ENCODE results near the gene WDR46. TPM values are rescaled to one million over a fixed set of nuclear protein-coding genes. Genes with fewer than 3 reads are reported as not detected.
A peak's percentile ranks its signal among the peaks of the same experiment; 100 is the strongest.

The WDR46 gene
- total RNA-seq, 3 donors from 2014 or later = 48.2 to 75.1 (median 58.8) TPM

DNA sequence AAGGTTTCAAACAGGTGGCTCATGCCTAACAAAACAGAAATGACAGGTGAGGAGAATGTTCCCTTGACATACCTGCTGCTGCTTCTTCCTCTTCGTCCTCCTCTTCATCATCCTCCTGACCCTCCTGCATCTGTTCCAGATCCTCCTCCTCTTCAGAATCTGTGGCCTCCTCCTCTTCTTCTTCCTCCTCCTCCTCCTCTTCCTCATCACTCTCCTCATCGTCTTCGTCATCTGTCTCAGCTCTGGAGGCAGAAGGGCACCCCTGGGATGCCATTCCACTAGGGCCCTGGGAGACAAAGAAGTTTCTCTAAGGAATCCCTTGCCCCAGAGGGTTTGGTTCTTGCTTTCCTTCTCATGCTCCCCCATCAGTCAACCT lies 30.9 kb upstream of the WDR46 start:
- Histone ChIP-seq H3K27me3 (no peaks in the 10 kb centered on the region), H3K4me1 (peaks cover 0 to 57% of the 10 kb centered on the region in 2 donors), H3K27ac (peak overlapping the region; percentile 92 to 96), H3K4me3 (peak overlapping the region in 2 of 3 donors; percentile 4 to 85), H3K36me3 (no peaks in the 10 kb centered on the region), H3K9me3 (no peaks in the 10 kb centered on the region)
- intact Hi-C loops (cut with DNase I; ENCODE audit: low total_unique reads) = no loop called here
- DNase-seq (ENCODE audit: low spot score in 2 of 2) = no peak
- no peak for TF ChIP-seq POLR2A (IDR thresholded peaks at IDR 0.05)
- TF ChIP-seq, protein P1, sequence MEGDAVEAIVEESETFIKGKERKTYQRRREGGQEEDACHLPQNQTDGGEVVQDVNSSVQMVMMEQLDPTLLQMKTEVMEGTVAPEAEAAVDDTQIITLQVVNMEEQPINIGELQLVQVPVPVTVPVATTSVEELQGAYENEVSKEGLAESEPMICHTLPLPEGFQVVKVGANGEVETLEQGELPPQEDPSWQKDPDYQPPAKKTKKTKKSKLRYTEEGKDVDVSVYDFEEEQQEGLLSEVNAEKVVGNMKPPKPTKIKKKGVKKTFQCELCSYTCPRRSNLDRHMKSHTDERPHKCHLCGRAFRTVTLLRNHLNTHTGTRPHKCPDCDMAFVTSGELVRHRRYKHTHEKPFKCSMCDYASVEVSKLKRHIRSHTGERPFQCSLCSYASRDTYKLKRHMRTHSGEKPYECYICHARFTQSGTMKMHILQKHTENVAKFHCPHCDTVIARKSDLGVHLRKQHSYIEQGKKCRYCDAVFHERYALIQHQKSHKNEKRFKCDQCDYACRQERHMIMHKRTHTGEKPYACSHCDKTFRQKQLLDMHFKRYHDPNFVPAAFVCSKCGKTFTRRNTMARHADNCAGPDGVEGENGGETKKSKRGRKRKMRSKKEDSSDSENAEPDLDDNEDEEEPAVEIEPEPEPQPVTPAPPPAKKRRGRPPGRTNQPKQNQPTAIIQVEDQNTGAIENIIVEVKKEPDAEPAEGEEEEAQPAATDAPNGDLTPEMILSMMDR (IDR thresholded peaks at IDR 0.05) = no peak
- TF ChIP-seq POLR2AphosphoS5 (IDR thresholded peaks at IDR 0.05) = no peak

DNA sequence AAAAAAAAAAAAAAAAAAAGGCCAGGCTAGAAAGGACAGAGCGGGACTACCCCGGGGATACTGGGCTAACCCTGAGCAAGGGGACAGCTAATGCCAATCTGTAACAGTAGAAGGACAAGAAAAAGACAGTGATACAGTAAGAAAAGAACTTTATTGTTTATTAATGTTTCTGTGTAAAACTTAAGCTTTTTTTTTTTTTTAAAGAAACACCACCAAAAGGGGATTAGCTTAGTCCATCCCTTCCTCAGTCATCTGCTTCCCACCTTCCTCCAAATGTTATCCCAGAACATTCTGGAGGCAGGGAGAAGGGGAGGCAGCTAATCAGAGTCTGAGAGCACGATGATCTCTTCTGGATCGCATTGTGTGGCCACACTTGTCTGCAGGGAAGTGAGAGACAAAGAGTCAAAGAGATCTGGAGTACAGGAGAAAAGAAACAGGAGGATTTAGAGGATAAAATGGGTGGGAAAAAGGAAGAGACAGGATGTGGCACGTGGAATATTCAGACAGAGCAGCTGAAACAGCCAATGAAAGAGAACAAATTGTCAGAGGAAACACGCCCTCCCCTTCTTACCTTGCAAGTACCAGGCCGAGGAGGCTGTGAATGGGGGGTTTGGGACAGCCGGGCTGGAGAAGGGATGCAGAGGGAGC lies 29.5 kb upstream of the WDR46 start:
- TF ChIP-seq POLR2A (IDR thresholded peaks at IDR 0.05) (no peak), POLR2AphosphoS5 (IDR thresholded peaks at IDR 0.05) (no peak)
- TF ChIP-seq, protein P1 (IDR thresholded peaks at IDR 0.05) = no peak
- Histone ChIP-seq H3K36me3 (no peaks in the 10 kb centered on the region), H3K4me3 (peak overlapping the region; percentile 50 to 64 (median 54)), H3K9me3 (no peaks in the 10 kb centered on the region), H3K27ac (peak overlapping the region; percentile 54 to 92), H3K4me1 (peaks cover 0 to 56% of the 10 kb centered on the region in 2 donors), H3K27me3 (no peaks in the 10 kb centered on the region)
- DNase-seq (ENCODE audit: low spot score in 2 of 2) = no peak
- intact Hi-C loops (cut with DNase I; ENCODE audit: low total_unique reads) = no loop called here

DNA sequence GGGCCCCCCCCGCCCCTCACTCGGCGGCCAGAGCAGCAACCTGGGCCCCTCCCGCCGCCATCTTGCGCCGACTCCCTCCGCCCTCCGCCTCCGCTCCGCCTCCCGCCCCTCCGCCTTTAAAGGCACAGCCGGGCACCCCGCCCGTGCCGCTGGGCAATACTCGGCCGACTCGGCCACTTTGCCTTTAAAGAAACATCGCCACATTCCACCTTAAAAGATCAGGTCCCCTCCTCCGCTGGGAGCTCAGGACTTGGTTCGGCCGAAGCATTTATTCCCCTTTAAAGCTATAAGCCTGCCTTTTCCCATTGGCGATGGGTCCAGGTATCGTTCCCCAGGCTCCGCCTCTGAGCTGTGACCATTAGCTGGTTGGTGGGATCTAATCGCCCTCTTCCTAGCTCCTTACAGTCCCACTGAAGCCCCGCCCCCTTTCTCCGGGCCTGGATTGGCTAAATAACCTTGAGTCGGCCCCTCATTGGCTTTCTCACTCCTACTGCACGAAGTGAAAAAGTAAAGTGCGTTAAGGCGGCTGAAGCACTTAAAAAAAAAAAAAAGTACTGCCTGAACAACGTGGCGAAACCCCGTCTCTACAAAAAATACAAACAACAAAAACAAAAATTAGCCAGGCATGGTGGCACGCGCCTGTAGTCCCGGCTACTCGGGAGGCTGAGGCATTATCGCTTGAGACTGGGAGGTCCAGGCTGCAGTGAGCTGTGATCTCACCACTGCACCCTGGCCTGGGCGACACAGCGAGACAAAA lies 28.8 kb upstream of the WDR46 start, which contains the start of gene ZBTB22:
Gene ZBTB22 (minus strand): TSS at position 76 of the 757 bp plus-strand sequence. CDS start 828 bp downstream, outside the sequence.
- peaks cover 0 to 56% of the 10 kb centered on the region in 2 donors for H3K4me1 ChIP-seq
- peak within 1 kb of the TSS; percentile 87 to 92 for H3K27ac ChIP-seq
- peak; percentile 99 for DNase-seq (ENCODE audit: low spot score in 2 of 2)
- H3K27me3 ChIP-seq = no peaks in the 10 kb centered on the region
- peak within 1 kb of the TSS; percentile 50 to 64 (median 54) for H3K4me3 ChIP-seq
- H3K9me3 ChIP-seq = no peaks in the 10 kb centered on the region
- no peaks in the 10 kb centered on the region for H3K36me3 ChIP-seq
- TF ChIP-seq, protein P1 (IDR thresholded peaks at IDR 0.05) = no peak
- TF ChIP-seq POLR2A (IDR thresholded peaks at IDR 0.05) = no peak
- peak; percentile 73 to 89 (median 85) for TF ChIP-seq POLR2AphosphoS5 (IDR thresholded peaks at IDR 0.05)
- intact Hi-C loops (cut with DNase I; ENCODE audit: low total_unique reads) = no loop called here

DNA sequence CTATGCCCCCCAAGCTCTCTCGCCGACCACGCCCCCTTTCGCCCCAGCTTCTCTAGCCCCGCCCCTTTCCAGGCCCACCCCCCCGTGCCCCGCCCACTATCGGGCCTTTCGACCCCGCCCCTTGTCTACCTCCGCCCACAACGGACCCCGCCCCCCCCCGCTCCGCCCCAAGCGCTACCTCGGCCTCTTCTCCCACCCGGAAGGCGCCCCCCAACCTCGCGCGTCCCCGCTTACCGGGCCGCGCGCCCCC lies 28.3 kb upstream of the WDR46 start:
- intact Hi-C loops (cut with DNase I; ENCODE audit: low total_unique reads) = no loop called here

More for the DNA sequence above, 28.3 kb upstream of the WDR46 start:
- Histone ChIP-seq H3K4me1 (peaks cover 0 to 58% of the 10 kb centered on the region in 2 donors), H3K27me3 (no peaks in the 10 kb centered on the region), H3K4me3 (peak overlapping the region; percentile 50 to 64 (median 54)), H3K27ac (peak overlapping the region; percentile 87 to 92), H3K9me3 (no peaks in the 10 kb centered on the region), H3K36me3 (no peaks in the 10 kb centered on the region)
- DNase-seq (ENCODE audit: low spot score in 2 of 2) = peak in 1 of 2 donors; percentile 61
- TF ChIP-seq, protein P1 (IDR thresholded peaks at IDR 0.05) = no peak
- TF ChIP-seq POLR2AphosphoS5 (IDR thresholded peaks at IDR 0.05) = no peak
- no peak for TF ChIP-seq POLR2A (IDR thresholded peaks at IDR 0.05)

Data from breast epithelium (tissue), 4 donors.